Measurements from ENCODE around the gene PRSS36.
"Not testable (repeated sequence)": the region's sequence is repeated elsewhere in the genome, so short reads cannot be mapped to it uniquely, and the experiment has no call there.

Gene PRSS36

GRCh38 chr16:31142109-31143010, 7.5 kb downstream of the PRSS36 start:
- in situ Hi-C loops (cut with MboI; ENCODE audit: low sequenced_read_pairs) = no loop called here

- in situ Hi-C loops (cut with MboI; ENCODE audit: low sequenced_read_pairs) = no loop called here
Measured at GRCh38 chr16:31141489-31142108, 8.3 kb downstream of the PRSS36 start.

GRCh38 chr16:31141071-31141469, 8.8 kb downstream of the PRSS36 start:
- in situ Hi-C loops (cut with MboI; ENCODE audit: low sequenced_read_pairs) = not testable (repeated sequence)

- in situ Hi-C loops (cut with MboI; ENCODE audit: low sequenced_read_pairs) = no loop called here
Measured at GRCh38 chr16:31138621-31139578, 11.0 kb downstream of the PRSS36 start.

- in situ Hi-C loops (cut with MboI; ENCODE audit: low sequenced_read_pairs) = not testable (repeated sequence)
Measured at GRCh38 chr16:31136822-31137499, 12.9 kb downstream of the PRSS36 start.

- in situ Hi-C loops (cut with MboI; ENCODE audit: low sequenced_read_pairs) = no loop called here
Measured at GRCh38 chr16:31136287-31136662, 13.6 kb downstream of the PRSS36 start.

- in situ Hi-C loops (cut with MboI; ENCODE audit: low sequenced_read_pairs) = no loop called here
Measured at GRCh38 chr16:31135535-31136286, 14.2 kb downstream of the PRSS36 start, which contains the start of gene PRSS8. PRSS8 (minus strand) TSS chr16:31135727; CDS start chr16:31135498, 229 bp downstream.

- in situ Hi-C loops (cut with MboI; ENCODE audit: low sequenced_read_pairs) = no loop called here
Measured at GRCh38 chr16:31134625-31135534, 15.0 kb downstream of the PRSS36 start.

- in situ Hi-C loops (cut with MboI; ENCODE audit: low sequenced_read_pairs) = no loop called here
Measured at GRCh38 chr16:31134091-31134571, 15.7 kb downstream of the PRSS36 start.

- in situ Hi-C loops (cut with MboI; ENCODE audit: low sequenced_read_pairs) = no loop called here
Measured at GRCh38 chr16:31133046-31133501, 16.8 kb downstream of the PRSS36 start.

- in situ Hi-C loops (cut with MboI; ENCODE audit: low sequenced_read_pairs) = no loop called here
Measured at GRCh38 chr16:31132303-31132979, 17.4 kb downstream of the PRSS36 start.

GRCh38 chr16:31131841-31132271, 18.0 kb downstream of the PRSS36 start:
- in situ Hi-C loops (cut with MboI; ENCODE audit: low sequenced_read_pairs) = no loop called here

- in situ Hi-C loops (cut with MboI; ENCODE audit: low sequenced_read_pairs) = no loop called here
Measured at GRCh38 chr16:31131416-31131815, 18.4 kb downstream of the PRSS36 start.

- in situ Hi-C loops (cut with MboI; ENCODE audit: low sequenced_read_pairs) = no loop called here
Measured at GRCh38 chr16:31130899-31131298, 19.0 kb downstream of the PRSS36 start.

GRCh38 chr16:31130336-31130891, 19.5 kb downstream of the PRSS36 start:
- in situ Hi-C loops (cut with MboI; ENCODE audit: low sequenced_read_pairs) = no loop called here

- in situ Hi-C loops (cut with MboI; ENCODE audit: low sequenced_read_pairs) = no loop called here
Measured at GRCh38 chr16:31129568-31130335, 20.1 kb downstream of the PRSS36 start.

Measured in HL-60/S4 (cell line).